Esophagus muscularis mucosa (tissue), 4 donors: ENCODE data around the gene YDJC.

Experiments used
- EP300 ChIP-seq: sonication (generic); formaldehyde crosslinking; IDR thresholded peaks from one replicate; pipeline ENCODE4 v1.6.1; 2017; ENCODE audit warnings: antibody characterized with exemption
- POLR2A ChIP-seq: fragments of 450-650 bp; IDR thresholded peaks from one replicate; pipeline ENCODE4 v1.6.1; 2017; ENCODE audit warnings: antibody characterized with exemption, moderate library complexity, mild to moderate bottlenecking, low read depth
- TF ChIP-seq, protein P1 (sequence below), 3 experiments: fragments of 200-600 bp in 2 of 3; fragments of 450-650 bp in 1 of 3; sonication (generic) in 2 of 3; IDR thresholded peaks; one replicate each; pipeline ENCODE4 v1.5.1; 2017 to 2019; ENCODE audit warnings: antibody characterized with exemption in 3 of 3, mild to moderate bottlenecking in 2 of 3, moderate library complexity in 1 of 3

DNA sequence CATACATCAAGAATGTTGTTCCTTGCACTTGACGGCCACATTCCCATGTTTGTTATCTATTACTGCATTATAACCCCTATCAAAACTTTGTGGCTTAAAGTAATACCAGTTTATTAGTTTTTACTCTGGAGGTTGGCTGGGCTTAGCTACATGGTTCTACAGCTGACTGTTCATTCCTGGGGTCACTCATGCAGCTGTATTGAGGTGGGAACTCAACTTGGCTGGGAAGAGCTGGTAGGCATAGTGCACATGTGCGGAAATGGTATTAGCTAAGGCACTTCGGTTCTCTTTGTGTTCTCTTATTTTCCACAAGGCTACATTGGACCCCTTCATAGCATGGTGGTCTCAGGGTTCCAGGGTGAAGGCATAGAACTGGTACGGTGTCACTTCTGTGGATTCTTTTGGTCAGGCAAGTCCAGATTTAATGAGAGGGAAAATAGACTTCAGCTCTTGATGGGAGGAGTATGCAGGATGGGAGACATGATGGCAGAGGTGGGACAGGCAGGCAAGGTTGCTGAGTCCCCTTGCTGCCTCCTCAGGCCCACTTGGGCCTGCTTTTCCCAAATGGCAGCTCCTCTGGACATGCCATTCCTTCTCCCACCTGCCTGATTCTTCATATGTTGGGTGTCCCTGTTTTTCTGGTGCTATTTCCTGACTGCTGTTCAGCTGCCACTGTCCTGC is 16.1 kb downstream of the YDJC start:
- TF ChIP-seq POLR2A, result no peak
- no peak for TF ChIP-seq EP300
- TF ChIP-seq, protein P1, sequence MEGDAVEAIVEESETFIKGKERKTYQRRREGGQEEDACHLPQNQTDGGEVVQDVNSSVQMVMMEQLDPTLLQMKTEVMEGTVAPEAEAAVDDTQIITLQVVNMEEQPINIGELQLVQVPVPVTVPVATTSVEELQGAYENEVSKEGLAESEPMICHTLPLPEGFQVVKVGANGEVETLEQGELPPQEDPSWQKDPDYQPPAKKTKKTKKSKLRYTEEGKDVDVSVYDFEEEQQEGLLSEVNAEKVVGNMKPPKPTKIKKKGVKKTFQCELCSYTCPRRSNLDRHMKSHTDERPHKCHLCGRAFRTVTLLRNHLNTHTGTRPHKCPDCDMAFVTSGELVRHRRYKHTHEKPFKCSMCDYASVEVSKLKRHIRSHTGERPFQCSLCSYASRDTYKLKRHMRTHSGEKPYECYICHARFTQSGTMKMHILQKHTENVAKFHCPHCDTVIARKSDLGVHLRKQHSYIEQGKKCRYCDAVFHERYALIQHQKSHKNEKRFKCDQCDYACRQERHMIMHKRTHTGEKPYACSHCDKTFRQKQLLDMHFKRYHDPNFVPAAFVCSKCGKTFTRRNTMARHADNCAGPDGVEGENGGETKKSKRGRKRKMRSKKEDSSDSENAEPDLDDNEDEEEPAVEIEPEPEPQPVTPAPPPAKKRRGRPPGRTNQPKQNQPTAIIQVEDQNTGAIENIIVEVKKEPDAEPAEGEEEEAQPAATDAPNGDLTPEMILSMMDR (IDR thresholded peaks at IDR 0.05), result no peak
